ENCODE results near the gene SDK1. TPM values are rescaled to one million over a fixed set of nuclear protein-coding genes. Genes with fewer than 3 reads are reported as not detected.

The SDK1 gene
- total RNA-seq, 4 donors from 2014 or later, result under 0.01 to 16.2 (median 7.2) TPM

GRCh38 chr7:3762146-3762831, 461.2 kb downstream of the SDK1 start:
- Histone ChIP-seq H3K4me1 (no peaks in the 10 kb centered on the region), H3K27me3 (no peaks in the 10 kb centered on the region), H3K36me3 (no peaks in the 10 kb centered on the region), H3K27ac (no peak overlapping the region), H3K4me3 (no peak overlapping the region), H3K9me3 (no peaks in the 10 kb centered on the region)
- intact Hi-C loops (cut with DNase I; ENCODE audit: low total_unique reads), result no loop called here
- DNase-seq, result no peak
- TF ChIP-seq POLR2A (IDR thresholded peaks at IDR 0.05), result no peak
- no peak for TF ChIP-seq CTCF (IDR thresholded peaks at IDR 0.05)

- no peak overlapping the region for H3K27ac ChIP-seq
- H3K36me3 ChIP-seq, result no peaks in the 10 kb centered on the region
- DNase-seq, result no peak
- TF ChIP-seq CTCF (IDR thresholded peaks at IDR 0.05) (no peak), POLR2A (IDR thresholded peaks at IDR 0.05) (no peak)
- no peaks in the 10 kb centered on the region for H3K4me1 ChIP-seq
- intact Hi-C loops (cut with DNase I; ENCODE audit: low total_unique reads), result no loop called here
- no peaks in the 10 kb centered on the region for H3K9me3 ChIP-seq
- no peaks in the 10 kb centered on the region for H3K27me3 ChIP-seq
- no peak overlapping the region for H3K4me3 ChIP-seq
Measured at GRCh38 chr7:3767917-3768777, 467.1 kb downstream of the SDK1 start.

- no peaks in the 10 kb centered on the region for H3K9me3 ChIP-seq
- H3K27me3 ChIP-seq, result no peaks in the 10 kb centered on the region
- intact Hi-C loops (cut with DNase I; ENCODE audit: low total_unique reads), result no loop called here
- TF ChIP-seq POLR2A (IDR thresholded peaks at IDR 0.05) (no peak), CTCF (IDR thresholded peaks at IDR 0.05) (no peak)
- DNase-seq, result no peak
- H3K27ac ChIP-seq, result no peak overlapping the region
- no peaks in the 10 kb centered on the region for H3K4me1 ChIP-seq
- no peak overlapping the region for H3K4me3 ChIP-seq
- H3K36me3 ChIP-seq, result no peaks in the 10 kb centered on the region
Measured at GRCh38 chr7:3771906-3772305, 470.9 kb downstream of the SDK1 start.

GRCh38 chr7:3778345-3778744, 477.3 kb downstream of the SDK1 start:
- intact Hi-C loops (cut with DNase I; ENCODE audit: low total_unique reads), result no loop called here
- no peak overlapping the region for H3K4me3 ChIP-seq

More at GRCh38 chr7:3778345-3778744, 477.3 kb downstream of the SDK1 start:
- H3K9me3 ChIP-seq, result peaks cover 0 to 7% of the 10 kb centered on the region in 2 donors
- H3K36me3 ChIP-seq, result no peaks in the 10 kb centered on the region
- DNase-seq, result no peak
- H3K4me1 ChIP-seq, result no peaks in the 10 kb centered on the region
- no peak overlapping the region for H3K27ac ChIP-seq
- no peaks in the 10 kb centered on the region for H3K27me3 ChIP-seq
- no peak for TF ChIP-seq CTCF (IDR thresholded peaks at IDR 0.05)
- TF ChIP-seq POLR2A (IDR thresholded peaks at IDR 0.05), result no peak

Measured in uterus (tissue), 4 donors.